AG09309 (cell line): ENCODE results near the gene ZNF264.
"Not testable (repeated sequence)": the region's sequence is repeated elsewhere in the genome, so short reads cannot be mapped to it uniquely, and the experiment has no call there.

Experiments
- DNase-seq: peaks from one replicate; pipeline ENCODE4 v3.0.0-alpha.2; 2010; ENCODE audit warnings: low read depth
- H3K4me3 ChIP-seq: 2 replicates; pipeline ENCODE4 v1.5.1; 2011; ENCODE audit warnings: mild to moderate bottlenecking, low read depth, low read length, moderate library complexity; ENCODE audit not compliant: control insufficient read depth
- CTCF ChIP-seq: IDR thresholded peaks from 2 replicates; pipeline ENCODE4 v1.5.1; 2011; ENCODE audit warnings: mild to moderate bottlenecking, low read depth, low read length, inconsistent platforms; ENCODE audit not compliant: insufficient read depth, control insufficient read depth; ENCODE audit errors: missing control alignments

ZNF264 gene

GRCh38 chr19:57244513-57244912 is 53.2 kb downstream of the ZNF264 start:
- no peak for TF ChIP-seq CTCF
- no peak for DNase-seq
- H3K4me3 ChIP-seq: no peak overlapping the region

GRCh38 chr19:57245066-57245465 is 53.8 kb downstream of the ZNF264 start:
- no peak overlapping the region for H3K4me3 ChIP-seq
- no peak for TF ChIP-seq CTCF
- DNase-seq: no peak

- no peak overlapping the region for H3K4me3 ChIP-seq
- no peak for DNase-seq
- no peak for TF ChIP-seq CTCF
Measured at GRCh38 chr19:57245959-57246358, 54.7 kb downstream of the ZNF264 start.

- no peak for TF ChIP-seq CTCF
- H3K4me3 ChIP-seq: no peak overlapping the region
- DNase-seq: no peak
Measured at GRCh38 chr19:57248646-57249045, 57.3 kb downstream of the ZNF264 start.

- no peak overlapping the region for H3K4me3 ChIP-seq
- DNase-seq: no peak
- no peak for TF ChIP-seq CTCF
Measured at GRCh38 chr19:57249329-57249728, 58.0 kb downstream of the ZNF264 start.

- H3K4me3 ChIP-seq, DNase-seq: not testable (repeated sequence)
Measured at GRCh38 chr19:57253767-57254166, 62.5 kb downstream of the ZNF264 start.

GRCh38 chr19:57262044-57262443 is 70.7 kb downstream of the ZNF264 start:
- no peak for DNase-seq
- TF ChIP-seq CTCF: no peak

More at GRCh38 chr19:57262044-57262443, 70.7 kb downstream of the ZNF264 start:
- H3K4me3 ChIP-seq: no peak overlapping the region
